Measurements from ENCODE around the gene ITM2C.

Gene ITM2C

DNA sequence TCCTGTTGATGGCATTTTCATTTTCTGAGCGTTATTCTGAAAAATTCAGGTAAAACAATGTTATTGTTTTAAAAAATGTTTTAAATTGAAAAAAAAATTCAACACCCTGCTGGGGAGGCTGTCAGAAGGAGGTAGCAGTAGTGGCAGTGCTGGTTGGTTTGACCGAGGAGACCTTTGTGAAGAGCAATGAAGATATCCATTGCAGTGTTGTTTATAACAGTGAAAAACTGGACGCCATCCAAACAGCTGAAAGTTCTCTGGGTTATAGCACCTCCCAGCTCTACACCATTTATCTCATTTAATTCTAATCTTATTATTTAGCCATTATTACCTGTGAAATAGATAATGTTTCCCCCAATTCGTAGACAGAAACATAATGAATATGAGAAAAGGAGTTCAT is 12.6 kb upstream of the ITM2C start:
- DNase-seq: no peak

DNA sequence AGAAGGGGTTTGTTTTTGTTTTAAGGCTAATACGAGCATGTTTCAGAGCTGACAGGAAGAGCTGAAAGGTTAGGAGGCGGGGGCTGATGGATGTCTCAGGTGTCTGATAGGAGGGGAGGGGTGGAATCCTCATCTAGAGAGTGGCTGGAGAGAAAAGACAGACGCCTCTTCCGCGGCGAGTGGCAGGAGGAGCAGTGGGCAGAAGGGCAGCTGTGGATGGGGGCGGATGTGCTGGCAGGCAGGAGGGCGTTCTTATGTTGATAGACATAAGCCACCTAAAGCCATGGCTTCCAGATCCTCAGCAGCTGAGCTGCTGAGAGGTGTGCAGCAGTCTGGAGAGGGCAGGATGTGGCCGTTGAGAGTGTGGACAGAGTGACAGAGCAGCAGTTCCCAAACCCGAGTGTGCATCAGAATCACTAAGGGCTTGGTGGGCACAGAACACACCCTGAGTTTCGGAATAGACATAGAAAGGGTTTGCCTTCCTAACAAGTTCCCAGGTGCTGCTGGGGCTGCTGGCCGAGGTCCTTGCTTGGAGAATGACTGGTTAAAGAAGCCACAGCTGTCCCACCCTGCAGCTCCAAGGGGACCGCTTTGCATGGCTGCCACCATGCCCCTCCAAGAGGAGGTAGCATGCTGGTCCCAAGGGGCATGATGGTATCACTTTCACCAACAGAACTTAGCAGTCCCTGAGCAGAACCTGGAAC is 3.0 kb upstream of the ITM2C start:
- no peak for DNase-seq

GRCh38 chr2:230862292-230862691 is 2.5 kb upstream of the ITM2C start:
- no peak for DNase-seq

DNA sequence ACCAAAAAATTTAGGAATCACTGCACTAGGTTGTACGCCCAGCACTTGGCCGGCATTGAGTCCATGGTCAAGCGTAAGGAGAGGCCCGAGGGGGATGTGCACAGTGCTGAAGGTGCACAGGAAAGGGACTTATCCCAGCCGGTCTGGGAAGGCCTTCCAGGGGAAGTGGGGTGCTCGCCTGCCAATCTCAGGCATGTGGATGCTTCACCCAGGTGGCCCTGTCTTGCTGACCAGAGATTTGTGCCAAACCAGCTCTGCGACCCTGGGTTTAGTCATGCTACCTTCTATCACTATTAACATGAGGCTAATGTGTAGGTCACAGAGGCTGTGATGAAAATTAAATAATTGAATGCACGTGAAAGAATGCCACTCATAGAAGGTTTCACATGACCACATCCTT is 1.7 kb upstream of the ITM2C start:
- no peak for DNase-seq

DNA sequence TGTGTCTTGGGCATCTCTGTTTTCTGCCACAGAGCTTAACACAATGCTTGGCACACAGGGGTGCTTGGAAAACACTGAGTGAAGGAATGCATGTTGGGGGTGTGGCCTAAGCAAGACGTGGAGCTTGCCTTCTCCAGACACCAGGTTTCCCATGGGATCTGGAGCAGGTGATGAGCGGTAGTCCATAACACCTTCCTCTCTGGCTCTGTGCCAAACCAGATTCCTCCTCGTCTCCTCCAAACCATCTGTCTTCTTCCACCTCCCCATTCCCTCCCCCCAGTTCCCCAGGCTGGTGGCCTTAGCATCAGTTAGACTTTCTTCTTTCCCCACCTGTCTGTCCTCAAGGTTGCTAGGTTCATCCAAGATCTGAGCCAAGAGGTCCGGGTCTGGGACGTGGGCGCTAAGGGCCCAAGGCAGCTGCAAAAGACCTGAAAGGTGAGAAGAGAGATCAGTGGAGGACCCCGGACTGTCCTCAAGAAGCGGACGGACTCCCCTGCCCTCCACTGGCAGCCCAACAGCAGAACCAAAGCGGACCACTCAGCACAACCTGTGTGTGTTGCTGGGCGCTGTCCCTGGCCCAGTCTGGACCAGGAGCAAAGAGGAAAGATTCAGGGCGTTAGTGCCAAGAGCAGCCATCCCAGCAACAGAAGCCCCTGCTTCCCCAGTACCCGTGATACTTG is 1.2 kb upstream of the ITM2C start:
- no peak for DNase-seq

DNA sequence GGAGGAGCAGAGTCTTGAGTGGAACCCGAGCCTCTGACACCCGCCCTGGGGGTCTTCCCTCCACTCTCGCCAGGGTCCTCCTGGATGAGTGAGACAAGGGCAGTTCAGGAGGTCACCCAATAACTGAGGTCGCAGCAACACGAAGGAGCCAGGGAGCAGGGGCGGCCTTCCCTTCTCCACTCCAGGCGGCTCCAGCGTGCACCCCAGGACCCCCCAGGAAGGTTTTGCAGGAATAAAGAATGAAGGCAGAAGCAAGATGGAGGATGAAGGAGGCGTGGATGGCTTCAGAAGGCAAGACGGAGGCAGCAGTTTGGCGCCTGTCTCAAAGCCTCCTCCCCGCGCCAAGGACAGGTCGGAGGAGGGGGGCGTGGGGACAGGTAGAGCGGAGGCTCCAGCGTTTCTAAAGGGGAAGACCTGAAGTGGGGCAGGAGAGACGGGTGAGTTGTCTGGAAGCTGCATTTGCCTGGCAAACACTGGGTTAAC is 579 bp upstream of the ITM2C start:
- DNase-seq: no peak

DNA sequence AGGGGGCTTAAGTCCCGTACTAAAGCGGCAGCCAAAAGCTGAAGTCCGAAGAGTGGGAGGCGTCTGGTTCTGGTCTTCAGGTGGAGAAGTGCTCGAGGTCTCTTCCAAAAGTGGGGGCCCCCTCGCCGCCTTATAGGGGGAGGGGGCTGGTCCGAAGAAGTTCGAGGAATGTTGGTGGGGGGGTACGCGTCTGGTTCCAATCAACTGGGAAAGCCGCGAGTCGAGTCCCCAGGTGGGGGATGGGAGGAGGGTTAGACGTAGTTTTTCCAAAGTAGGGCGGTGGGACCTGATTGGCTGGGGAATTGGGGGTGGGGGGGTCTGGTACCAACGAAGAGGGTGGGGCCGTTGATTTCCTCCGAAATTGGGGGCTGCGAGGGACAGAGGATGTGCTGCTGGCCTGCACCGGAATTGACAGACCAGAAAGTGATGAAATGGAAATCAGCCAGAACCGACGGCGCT is 594 bp downstream of the ITM2C start:
- DNase-seq: no peak

GRCh38 chr2:230865766-230866755 is 1.3 kb downstream of the ITM2C start:
- DNase-seq: no peak

- peak; percentile 12 to 52 for DNase-seq
Measured at GRCh38 chr2:230866756-230867523, 2.2 kb downstream of the ITM2C start.

- no peak for DNase-seq
Measured at GRCh38 chr2:230868161-230868946, 3.6 kb downstream of the ITM2C start.

DNA sequence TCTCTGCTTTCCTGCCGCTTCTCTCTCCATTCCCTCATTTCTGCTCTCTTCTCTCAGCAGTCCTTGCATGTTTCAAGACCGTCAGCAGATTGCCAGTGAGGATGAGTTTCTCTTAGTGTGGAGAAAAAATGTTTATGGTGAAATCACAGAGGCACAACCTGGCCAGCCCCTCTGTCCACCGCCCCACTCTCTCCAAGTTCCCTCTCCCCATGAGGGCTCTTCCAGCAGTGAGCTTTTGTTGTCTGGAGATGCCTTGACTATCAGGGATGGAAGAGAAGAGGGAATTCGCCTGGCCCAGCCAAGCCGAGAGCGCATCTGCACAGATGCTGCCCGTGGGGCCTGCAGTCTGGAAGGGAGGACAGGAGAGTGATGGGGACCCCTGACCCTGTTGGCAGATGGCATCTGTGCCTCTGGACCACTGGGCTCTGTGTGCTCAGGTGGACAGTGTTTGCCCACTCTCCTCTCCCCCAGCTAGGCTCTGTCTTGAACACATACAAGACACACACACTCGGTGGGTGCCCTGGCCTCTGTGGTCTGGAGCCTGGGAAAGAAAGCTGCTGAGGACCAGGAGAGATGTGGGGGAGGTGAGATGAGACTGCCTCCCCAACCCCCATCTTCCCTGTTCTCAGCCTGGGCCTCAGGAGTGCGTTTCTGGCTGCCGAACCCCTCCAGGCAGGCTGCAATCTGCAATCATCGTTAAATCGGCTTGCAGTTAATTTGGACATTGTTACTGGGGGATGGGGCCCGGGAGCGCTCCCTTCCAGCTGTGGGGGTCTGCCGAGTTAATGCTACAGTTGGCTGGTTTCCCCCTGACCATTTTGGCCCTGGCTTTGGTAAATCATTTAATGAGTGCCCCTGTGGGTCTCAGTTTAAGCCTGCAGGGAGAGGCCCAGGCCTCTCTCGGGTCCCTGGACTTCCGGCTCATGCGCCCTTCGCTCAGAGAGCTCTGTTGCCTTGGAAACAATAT is 4.5 kb downstream of the ITM2C start:
- DNase-seq: no peak

DNA sequence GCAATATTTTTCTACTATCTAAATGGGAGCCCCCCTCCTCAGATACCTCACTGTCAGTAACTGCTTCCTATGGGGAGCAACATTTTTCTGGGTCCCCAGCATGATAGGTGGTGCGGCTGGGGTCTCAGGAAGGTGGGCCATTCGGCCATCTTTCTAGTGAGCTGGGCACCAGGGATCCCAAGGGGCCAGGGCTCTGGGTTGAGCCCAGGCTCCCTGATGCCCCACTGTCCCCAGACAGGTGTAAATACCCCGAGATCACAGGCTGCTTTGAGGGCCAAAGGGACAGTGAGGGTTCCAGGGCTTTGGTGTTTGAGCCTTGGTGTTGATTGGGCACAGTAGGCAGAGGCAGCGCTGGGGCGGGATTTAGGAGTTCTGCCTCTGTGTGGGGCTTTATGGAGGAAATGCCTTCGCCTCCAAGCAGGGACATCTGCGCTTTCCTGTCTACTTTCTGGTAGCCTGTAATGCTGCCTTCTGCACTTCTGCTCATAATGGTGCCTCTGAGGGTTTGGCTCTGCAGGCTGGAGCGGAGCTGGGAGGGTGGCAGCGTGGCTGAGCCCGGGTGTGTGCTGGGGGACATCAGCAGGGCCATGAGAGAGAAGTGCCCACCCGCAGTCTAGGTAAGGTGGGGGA is 5.3 kb downstream of the ITM2C start:
- no peak for DNase-seq

- no peak for DNase-seq
Measured at GRCh38 chr2:230870544-230871360, 6.0 kb downstream of the ITM2C start.

DNA sequence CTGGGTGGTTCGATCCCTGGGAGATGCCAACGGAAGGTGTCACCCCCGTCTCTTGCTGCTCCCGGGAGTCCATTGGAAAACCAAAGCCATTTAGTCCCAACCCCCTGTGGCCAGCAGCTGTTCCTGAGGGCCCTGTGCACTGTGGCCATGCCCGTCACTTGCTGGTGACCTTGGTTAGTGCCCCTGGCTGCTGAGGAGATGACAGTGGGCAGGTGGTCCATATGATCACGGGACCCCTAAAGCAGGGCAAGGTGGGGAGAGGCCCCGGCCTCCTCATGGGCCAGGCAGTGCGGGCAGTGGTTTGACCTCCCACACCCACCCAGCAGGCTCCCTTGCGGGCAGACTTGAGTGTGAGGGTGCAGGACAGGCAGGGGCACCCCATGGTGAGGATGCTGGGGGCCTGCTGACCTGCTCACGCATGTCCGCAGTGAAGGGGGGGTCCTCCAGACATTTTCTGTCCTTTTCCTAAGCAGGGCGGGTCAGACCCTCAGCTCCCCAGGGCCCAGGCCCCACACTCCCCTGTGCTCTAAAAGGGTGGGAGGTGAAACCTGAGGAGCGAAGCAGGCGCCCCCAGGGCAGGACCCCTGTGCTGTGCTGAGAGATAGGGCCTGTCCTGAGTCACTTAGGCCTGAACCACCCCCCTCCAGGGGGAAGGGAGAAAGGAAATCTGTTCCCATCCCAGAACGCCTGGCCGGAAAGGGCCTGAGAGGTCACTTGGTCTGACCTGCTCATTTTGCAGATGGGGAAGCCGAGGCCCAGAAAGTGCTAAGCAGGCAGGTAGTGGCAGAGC is 6.8 kb downstream of the ITM2C start:
- no peak for DNase-seq

- no peak for DNase-seq
Measured at GRCh38 chr2:230872151-230872967, 7.6 kb downstream of the ITM2C start.

DNA sequence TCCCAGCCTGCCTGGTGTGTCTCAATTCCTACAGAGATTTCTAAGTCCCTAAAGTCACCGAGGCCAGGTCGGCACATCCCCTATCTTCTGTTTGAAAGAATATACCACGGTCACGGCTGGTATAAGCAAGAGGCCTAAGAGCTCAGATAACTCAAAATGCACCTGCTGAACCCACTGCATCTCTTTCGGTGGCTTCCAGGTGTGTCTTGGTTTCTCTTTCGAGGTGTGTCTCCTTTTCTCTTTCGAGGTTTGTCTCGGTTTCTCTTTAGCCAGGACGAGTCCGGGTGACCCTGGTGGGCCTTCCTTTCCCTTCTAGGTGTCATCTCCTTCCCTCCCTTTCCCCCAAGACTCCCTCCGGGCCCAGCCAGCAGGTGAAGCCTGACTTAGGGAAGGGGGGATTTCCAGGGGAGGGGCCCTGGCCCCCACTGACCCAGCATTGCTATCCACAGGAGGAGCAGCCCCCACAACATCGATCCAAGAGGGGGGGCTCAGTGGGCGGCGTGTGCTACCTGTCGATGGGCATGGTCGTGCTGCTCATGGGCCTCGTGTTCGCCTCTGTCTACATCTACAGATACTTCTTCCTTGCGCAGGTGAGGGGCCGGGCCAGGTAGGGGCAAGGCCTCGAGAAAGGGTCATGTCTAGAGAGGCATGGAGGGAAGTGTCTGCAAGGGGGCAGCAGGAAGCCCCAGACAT is 8.4 kb downstream of the ITM2C start:
- DNase-seq: no peak
